Measurements from ENCODE around the gene GRK6. TPM values are rescaled to one million over a fixed set of nuclear protein-coding genes. Genes with fewer than 3 reads are reported as not detected.
"Not testable (repeated sequence)": the region's sequence is repeated elsewhere in the genome, so short reads cannot be mapped to it uniquely, and the experiment has no call there.

The GRK6 gene
- total RNA-seq, 1 donor from 2014 or later = 149 TPM

- H3K36me3 Mint-ChIP-seq (ENCODE audit: low read depth) = no peaks in the 10 kb centered on the region
- peaks cover 17% of the 10 kb centered on the region for H3K4me1 Mint-ChIP-seq
- H3K27ac Mint-ChIP-seq = peak overlapping the region; percentile 29
- no peak for DNase-seq
- intact Hi-C loops (cut with micrococcal nuclease) = loop anchor here (1.0 to 10.0 kb wide), 2 partner anchors 93 to 190 kb away; partner anchors contain the start of genes PDLIM7 and TMED9
- H3K27me3 Mint-ChIP-seq = peaks cover 33% of the 10 kb centered on the region
- peak overlapping the region; percentile 88 for H3K4me3 Mint-ChIP-seq
- H3K9me3 Mint-ChIP-seq = no peaks in the 10 kb centered on the region
Measured at GRCh38 chr5:177404641-177405179, 21.8 kb upstream of the GRK6 start.

- peaks cover 32% of the 10 kb centered on the region for H3K27me3 Mint-ChIP-seq
- intact Hi-C loops (cut with micrococcal nuclease) = loop anchor here (10.0 kb wide), 1 partner anchor 189 kb away; the partner anchor contains the start of gene TMED9
- no peak overlapping the region for H3K27ac Mint-ChIP-seq
- no peak overlapping the region for H3K4me3 Mint-ChIP-seq
- no peak for DNase-seq
- H3K4me1 Mint-ChIP-seq = peaks cover 17% of the 10 kb centered on the region
- no peaks in the 10 kb centered on the region for H3K9me3 Mint-ChIP-seq
- no peaks in the 10 kb centered on the region for H3K36me3 Mint-ChIP-seq (ENCODE audit: low read depth)
Measured at GRCh38 chr5:177405312-177405711, 21.2 kb upstream of the GRK6 start.

- DNase-seq = no peak
- Mint-ChIP-seq H3K36me3 (ENCODE audit: low read depth) (no peaks in the 10 kb centered on the region), H3K4me3 (no peak overlapping the region), H3K9me3 (no peaks in the 10 kb centered on the region), H3K27ac (no peak overlapping the region), H3K4me1 (peaks cover 22% of the 10 kb centered on the region), H3K27me3 (peaks cover 32% of the 10 kb centered on the region)
- intact Hi-C loops (cut with micrococcal nuclease) = loop anchor here (10.0 kb wide), 1 partner anchor 189 kb away; the partner anchor contains the start of gene TMED9
Measured at GRCh38 chr5:177405805-177406204, 20.7 kb upstream of the GRK6 start.

- no peak for DNase-seq
- Mint-ChIP-seq H3K36me3 (ENCODE audit: low read depth) (no peaks in the 10 kb centered on the region), H3K9me3 (no peaks in the 10 kb centered on the region), H3K27ac (no peak within 1 kb of the TSS), H3K4me1 (peaks cover 20% of the 10 kb centered on the region), H3K4me3 (no peak within 1 kb of the TSS), H3K27me3 (peaks cover 8% of the 10 kb centered on the region)
- intact Hi-C loops (cut with micrococcal nuclease) = loop anchor here (10.0 kb wide), 1 partner anchor 186 kb away; the partner anchor contains the start of gene TMED9
Measured at GRCh38 chr5:177409043-177409801, 17.3 kb upstream of the GRK6 start, which contains the start of gene F12. Gene F12, minus strand, starts transcription at chr5:177409564. Its CDS starts 37 bp downstream, at chr5:177409527.

GRCh38 chr5:177410575-177410974 is 15.9 kb upstream of the GRK6 start:
- no peak for DNase-seq
- Mint-ChIP-seq H3K27me3 (peaks cover 8% of the 10 kb centered on the region), H3K9me3 (no peaks in the 10 kb centered on the region), H3K4me1 (peaks cover 24% of the 10 kb centered on the region), H3K36me3 (ENCODE audit: low read depth) (no peaks in the 10 kb centered on the region), H3K4me3 (no peak overlapping the region), H3K27ac (no peak overlapping the region)
- intact Hi-C loops (cut with micrococcal nuclease) = no loop called here

GRCh38 chr5:177412603-177413233 is 13.8 kb upstream of the GRK6 start:
- H3K27me3 Mint-ChIP-seq = peaks cover 2% of the 10 kb centered on the region
- no peaks in the 10 kb centered on the region for H3K36me3 Mint-ChIP-seq (ENCODE audit: low read depth)
- no peak overlapping the region for H3K27ac Mint-ChIP-seq
- H3K4me1 Mint-ChIP-seq = peaks cover 24% of the 10 kb centered on the region
- no peak for DNase-seq
- H3K4me3 Mint-ChIP-seq = no peak overlapping the region
- no peaks in the 10 kb centered on the region for H3K9me3 Mint-ChIP-seq
- intact Hi-C loops (cut with micrococcal nuclease) = no loop called here

GRCh38 chr5:177414481-177414880 is 12.0 kb upstream of the GRK6 start:
- intact Hi-C loops (cut with micrococcal nuclease) = no loop called here
- no peak for DNase-seq
- H3K27me3 Mint-ChIP-seq = no peaks in the 10 kb centered on the region
- H3K9me3 Mint-ChIP-seq = no peaks in the 10 kb centered on the region
- H3K36me3 Mint-ChIP-seq (ENCODE audit: low read depth) = no peaks in the 10 kb centered on the region
- no peak overlapping the region for H3K4me3 Mint-ChIP-seq
- H3K27ac Mint-ChIP-seq = no peak overlapping the region
- H3K4me1 Mint-ChIP-seq = peaks cover 24% of the 10 kb centered on the region

- DNase-seq; H3K27ac Mint-ChIP-seq; intact Hi-C loops (cut with micrococcal nuclease); H3K36me3 Mint-ChIP-seq (ENCODE audit: low read depth); H3K4me3 Mint-ChIP-seq; H3K27me3 Mint-ChIP-seq; H3K9me3 Mint-ChIP-seq: not testable (repeated sequence)
- peaks cover 13% of the 10 kb centered on the region for H3K4me1 Mint-ChIP-seq
Measured at GRCh38 chr5:177417081-177417480, 9.4 kb upstream of the GRK6 start.

GRCh38 chr5:177419046-177419445 is 7.4 kb upstream of the GRK6 start:
- intact Hi-C loops (cut with micrococcal nuclease) = no loop called here
- no peaks in the 10 kb centered on the region for H3K36me3 Mint-ChIP-seq (ENCODE audit: low read depth)
- peaks cover 4% of the 10 kb centered on the region for H3K4me1 Mint-ChIP-seq
- H3K27ac Mint-ChIP-seq = no peak overlapping the region
- no peak overlapping the region for H3K4me3 Mint-ChIP-seq
- no peaks in the 10 kb centered on the region for H3K9me3 Mint-ChIP-seq
- DNase-seq = no peak
- no peaks in the 10 kb centered on the region for H3K27me3 Mint-ChIP-seq

GRCh38 chr5:177420472-177420871 is 6.0 kb upstream of the GRK6 start:
- H3K36me3 Mint-ChIP-seq (ENCODE audit: low read depth); intact Hi-C loops (cut with micrococcal nuclease); DNase-seq; H3K9me3 Mint-ChIP-seq; H3K4me3 Mint-ChIP-seq; H3K27me3 Mint-ChIP-seq; H3K27ac Mint-ChIP-seq: not testable (repeated sequence)
- peaks cover 12% of the 10 kb centered on the region for H3K4me1 Mint-ChIP-seq

GRCh38 chr5:177421062-177421798 is 5.2 kb upstream of the GRK6 start:
- Mint-ChIP-seq H3K36me3 (ENCODE audit: low read depth) (no peaks in the 10 kb centered on the region), H3K9me3 (no peaks in the 10 kb centered on the region), H3K4me3 (no peak overlapping the region), H3K27ac (no peak overlapping the region), H3K4me1 (peaks cover 17% of the 10 kb centered on the region), H3K27me3 (no peaks in the 10 kb centered on the region)
- no peak for DNase-seq
- intact Hi-C loops (cut with micrococcal nuclease) = no loop called here

- Mint-ChIP-seq H3K36me3 (ENCODE audit: low read depth) (peaks cover 10% of the 10 kb centered on the region), H3K27ac (no peak overlapping the region), H3K27me3 (no peaks in the 10 kb centered on the region), H3K9me3 (no peaks in the 10 kb centered on the region), H3K4me3 (no peak overlapping the region), H3K4me1 (peaks cover 29% of the 10 kb centered on the region)
- intact Hi-C loops (cut with micrococcal nuclease) = no loop called here
- DNase-seq = no peak
Measured at GRCh38 chr5:177423671-177424070, 2.8 kb upstream of the GRK6 start.

- Mint-ChIP-seq H3K27me3 (no peaks in the 10 kb centered on the region), H3K9me3 (no peaks in the 10 kb centered on the region), H3K4me3 (peak overlapping the region; percentile 93), H3K4me1 (peaks cover 45% of the 10 kb centered on the region), H3K36me3 (ENCODE audit: low read depth) (peaks cover 25% of the 10 kb centered on the region), H3K27ac (peak overlapping the region; percentile 98)
- intact Hi-C loops (cut with micrococcal nuclease) = loop anchor here (5.0 kb wide), 1 partner anchor 418 kb away; the partner anchor contains the start of gene UIMC1
- DNase-seq = no peak
Measured at GRCh38 chr5:177425196-177425800, 1.2 kb upstream of the GRK6 start.
